GM11168 (cell line): Measurements from ENCODE around the gene RPP40.

ENCODE experiments used
- in situ Hi-C: fragments of 300-500 bp; cut with MboI; formaldehyde crosslinking; loops from one replicate; pipeline ENCODE4 v1.12.0; 2022; ENCODE audit warnings: low sequenced_read_pairs; ENCODE audit not compliant: unreplicated experiment

The RPP40 gene

GRCh38 chr6:4946521-4946920 is 57.3 kb downstream of the RPP40 start:
- in situ Hi-C loops: no loop called here
